K562 (cell line): ENCODE measurements around the gene SELENOK.

Experiments used
- ETV5 ChIP-seq: sonication (generic); formaldehyde crosslinking; IDR thresholded peaks from 2 replicates; pipeline ENCODE4 v1.4.0; 2020; ENCODE audit warnings: low read depth, mild to moderate bottlenecking, missing genetic modification reagents
- FOXM1 ChIP-seq, 2 experiments: fragments of 450-650 bp in 1 of 2; sonication (generic) in 1 of 2; formaldehyde crosslinking in 1 of 2; IDR thresholded peaks; 2 replicates each; pipeline versions ENCODE4 v1.6.1 to v1.9.0; 2017 to 2022; ENCODE audit warnings: low read depth in 2 of 2, mild to moderate bottlenecking in 2 of 2, missing genetic modification reagents in 1 of 2, moderate library complexity in 1 of 2
- GATAD2B ChIP-seq: fragments of 450-650 bp; IDR thresholded peaks from 2 replicates; pipeline ENCODE4 v1.6.1; 2017; ENCODE audit warnings: mild to moderate bottlenecking, borderline replicate concordance
- HSF4 ChIP-seq: fragments of 250-450 bp; sonication (Bioruptor Pico); IDR thresholded peaks from 2 replicates; pipeline ENCODE4 v2.1.2; 2022; ENCODE audit warnings: mild to moderate bottlenecking, moderate library complexity, borderline replicate concordance
- JUNB ChIP-seq: fragments of 450-650 bp; formaldehyde crosslinking; conservative IDR thresholded peaks from 2 replicates; pipeline ENCODE4 v1.4.0; 2020; ENCODE audit warnings: mild to moderate bottlenecking
- NR3C1 ChIP-seq: sonication (generic); formaldehyde crosslinking; IDR thresholded peaks from 2 replicates; pipeline ENCODE4 v1.8.1; 2022; ENCODE audit warnings: missing genetic modification reagents
- ZKSCAN8 ChIP-seq: fragments of 200-800 bp; sonication (Bioruptor generic); IDR thresholded peaks from 2 replicates; pipeline ENCODE4 v1.6.1; 2016; ENCODE audit warnings: missing genetic modification characterization, missing compliant biosample characterization
- ZNF143 ChIP-seq: sonication (generic); formaldehyde crosslinking; IDR thresholded peaks from 2 replicates; pipeline ENCODE4 v1.9.0; 2022; ENCODE audit warnings: mild to moderate bottlenecking, missing genetic modification reagents
- TF ChIP-seq, protein P1 (sequence below), 2 experiments: fragments of 200-800 bp in 1 of 2; sonication (Bioruptor generic) in 1 of 2; sonication (generic) in 1 of 2; formaldehyde crosslinking in 1 of 2; IDR thresholded peaks in 1 of 2; conservative IDR thresholded peaks in 1 of 2; 2 replicates each; pipeline versions ENCODE4 v1.5.0 to v1.6.1; 2016 to 2020; ENCODE audit warnings: missing compliant biosample characterization in 1 of 2, missing genetic modification characterization in 1 of 2, missing genetic modification reagents in 1 of 2
- TF ChIP-seq, protein P2 (sequence below): fragments of 250-450 bp; sonication (Bioruptor Pico); IDR thresholded peaks from 2 replicates; pipeline ENCODE4 v1.8.0; 2021; ENCODE audit warnings: borderline replicate concordance, mild to moderate bottlenecking, moderate library complexity; ENCODE audit not compliant: poor library complexity, severe bottlenecking
- TF ChIP-seq, protein P3 (sequence below), 3 experiments: IDR thresholded peaks in 2 of 3; conservative IDR thresholded peaks in 1 of 3; 2 replicates each; pipeline ENCODE4 v1.5.1; 2011 to 2012; ENCODE audit warnings: low read length in 3 of 3, mild to moderate bottlenecking in 3 of 3, control low read depth in 2 of 3, improper control_type of control experiment in 1 of 3, inconsistent platforms in 1 of 3, low read depth in 1 of 3, mixed read lengths in 1 of 3, moderate library complexity in 1 of 3; ENCODE audit not compliant: insufficient read depth in 2 of 3
- TF ChIP-seq, protein P4 (sequence below), 2 experiments: fragments of 450-650 bp in 1 of 2; sonication (generic) in 1 of 2; formaldehyde crosslinking; conservative IDR thresholded peaks; 2 replicates each; pipeline versions ENCODE4 v1.4.0 to v1.8.1; 2020 to 2022; ENCODE audit warnings: mild to moderate bottlenecking in 1 of 2, missing genetic modification reagents in 1 of 2
- TF ChIP-seq, protein P5 (sequence below): conservative IDR thresholded peaks from 2 replicates; pipeline ENCODE4 v1.6.1; 2011; ENCODE audit warnings: low read depth, mild to moderate bottlenecking, low read length; ENCODE audit not compliant: control insufficient read depth
- TF ChIP-seq, protein P6 (sequence below): sonication (generic); formaldehyde crosslinking; IDR thresholded peaks from 2 replicates; pipeline ENCODE4 v1.8.0; 2022; ENCODE audit warnings: mild to moderate bottlenecking, low read depth, missing genetic modification reagents

DNA sequence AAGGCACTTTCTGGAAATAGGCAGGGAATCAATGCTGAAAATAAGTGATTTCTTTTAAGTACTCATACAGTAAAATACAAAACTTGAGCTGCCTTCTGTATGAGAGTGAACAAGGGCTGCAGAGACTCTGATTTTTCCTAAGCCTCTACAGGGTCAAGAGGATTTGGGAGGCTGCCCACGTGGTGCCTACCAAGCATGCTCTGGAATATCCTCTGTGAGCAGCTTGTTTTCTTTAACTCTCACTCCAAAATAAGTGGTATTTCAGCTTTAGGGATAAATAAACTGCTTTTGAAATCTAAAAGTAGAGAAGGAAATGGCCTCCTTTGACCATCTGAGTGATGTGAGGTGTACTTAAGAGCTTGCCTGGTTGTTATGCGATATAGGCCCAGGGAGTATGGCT is 8.1 kb upstream of the SELENOK start:
- no peak for TF ChIP-seq HSF4 (CRISPR knock-in tag)
- TF ChIP-seq, protein P1, sequence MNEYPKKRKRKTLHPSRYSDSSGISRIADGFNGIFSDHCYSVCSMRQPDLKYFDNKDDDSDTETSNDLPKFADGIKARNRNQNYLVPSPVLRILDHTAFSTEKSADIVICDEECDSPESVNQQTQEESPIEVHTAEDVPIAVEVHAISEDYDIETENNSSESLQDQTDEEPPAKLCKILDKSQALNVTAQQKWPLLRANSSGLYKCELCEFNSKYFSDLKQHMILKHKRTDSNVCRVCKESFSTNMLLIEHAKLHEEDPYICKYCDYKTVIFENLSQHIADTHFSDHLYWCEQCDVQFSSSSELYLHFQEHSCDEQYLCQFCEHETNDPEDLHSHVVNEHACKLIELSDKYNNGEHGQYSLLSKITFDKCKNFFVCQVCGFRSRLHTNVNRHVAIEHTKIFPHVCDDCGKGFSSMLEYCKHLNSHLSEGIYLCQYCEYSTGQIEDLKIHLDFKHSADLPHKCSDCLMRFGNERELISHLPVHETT (CRISPR knock-in tag; conservative IDR thresholded peaks at IDR 0.05 in 1 of 2, IDR thresholded peaks at IDR 0.05 in 1 of 2): no peak
- TF ChIP-seq, protein P2, sequence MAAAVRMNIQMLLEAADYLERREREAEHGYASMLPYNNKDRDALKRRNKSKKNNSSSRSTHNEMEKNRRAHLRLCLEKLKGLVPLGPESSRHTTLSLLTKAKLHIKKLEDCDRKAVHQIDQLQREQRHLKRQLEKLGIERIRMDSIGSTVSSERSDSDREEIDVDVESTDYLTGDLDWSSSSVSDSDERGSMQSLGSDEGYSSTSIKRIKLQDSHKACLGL (CRISPR knock-in tag): no peak
- TF ChIP-seq NR3C1 (CRISPR knock-in tag): no peak
- TF ChIP-seq, protein P3, sequence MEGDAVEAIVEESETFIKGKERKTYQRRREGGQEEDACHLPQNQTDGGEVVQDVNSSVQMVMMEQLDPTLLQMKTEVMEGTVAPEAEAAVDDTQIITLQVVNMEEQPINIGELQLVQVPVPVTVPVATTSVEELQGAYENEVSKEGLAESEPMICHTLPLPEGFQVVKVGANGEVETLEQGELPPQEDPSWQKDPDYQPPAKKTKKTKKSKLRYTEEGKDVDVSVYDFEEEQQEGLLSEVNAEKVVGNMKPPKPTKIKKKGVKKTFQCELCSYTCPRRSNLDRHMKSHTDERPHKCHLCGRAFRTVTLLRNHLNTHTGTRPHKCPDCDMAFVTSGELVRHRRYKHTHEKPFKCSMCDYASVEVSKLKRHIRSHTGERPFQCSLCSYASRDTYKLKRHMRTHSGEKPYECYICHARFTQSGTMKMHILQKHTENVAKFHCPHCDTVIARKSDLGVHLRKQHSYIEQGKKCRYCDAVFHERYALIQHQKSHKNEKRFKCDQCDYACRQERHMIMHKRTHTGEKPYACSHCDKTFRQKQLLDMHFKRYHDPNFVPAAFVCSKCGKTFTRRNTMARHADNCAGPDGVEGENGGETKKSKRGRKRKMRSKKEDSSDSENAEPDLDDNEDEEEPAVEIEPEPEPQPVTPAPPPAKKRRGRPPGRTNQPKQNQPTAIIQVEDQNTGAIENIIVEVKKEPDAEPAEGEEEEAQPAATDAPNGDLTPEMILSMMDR (IDR thresholded peaks at IDR 0.05 in 2 of 3, conservative IDR thresholded peaks at IDR 0.05 in 1 of 3; ENCODE audit: insufficient read depth in 2 of 3, low read depth in 1 of 3, low read length in 3 of 3): no peak
- TF ChIP-seq, protein P4, sequence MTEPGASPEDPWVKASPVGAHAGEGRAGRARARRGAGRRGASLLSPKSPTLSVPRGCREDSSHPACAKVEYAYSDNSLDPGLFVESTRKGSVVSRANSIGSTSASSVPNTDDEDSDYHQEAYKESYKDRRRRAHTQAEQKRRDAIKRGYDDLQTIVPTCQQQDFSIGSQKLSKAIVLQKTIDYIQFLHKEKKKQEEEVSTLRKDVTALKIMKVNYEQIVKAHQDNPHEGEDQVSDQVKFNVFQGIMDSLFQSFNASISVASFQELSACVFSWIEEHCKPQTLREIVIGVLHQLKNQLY (CRISPR knock-in tag; conservative IDR thresholded peaks at IDR 0.05): no peak
- no peak for TF ChIP-seq JUNB (CRISPR knock-in tag)
- no peak for TF ChIP-seq ZKSCAN8 (CRISPR knock-in tag)
- TF ChIP-seq, protein P5, sequence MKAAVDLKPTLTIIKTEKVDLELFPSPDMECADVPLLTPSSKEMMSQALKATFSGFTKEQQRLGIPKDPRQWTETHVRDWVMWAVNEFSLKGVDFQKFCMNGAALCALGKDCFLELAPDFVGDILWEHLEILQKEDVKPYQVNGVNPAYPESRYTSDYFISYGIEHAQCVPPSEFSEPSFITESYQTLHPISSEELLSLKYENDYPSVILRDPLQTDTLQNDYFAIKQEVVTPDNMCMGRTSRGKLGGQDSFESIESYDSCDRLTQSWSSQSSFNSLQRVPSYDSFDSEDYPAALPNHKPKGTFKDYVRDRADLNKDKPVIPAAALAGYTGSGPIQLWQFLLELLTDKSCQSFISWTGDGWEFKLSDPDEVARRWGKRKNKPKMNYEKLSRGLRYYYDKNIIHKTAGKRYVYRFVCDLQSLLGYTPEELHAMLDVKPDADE: no peak
- no peak for TF ChIP-seq ZNF143
- no peak for TF ChIP-seq GATAD2B
- TF ChIP-seq, protein P6, sequence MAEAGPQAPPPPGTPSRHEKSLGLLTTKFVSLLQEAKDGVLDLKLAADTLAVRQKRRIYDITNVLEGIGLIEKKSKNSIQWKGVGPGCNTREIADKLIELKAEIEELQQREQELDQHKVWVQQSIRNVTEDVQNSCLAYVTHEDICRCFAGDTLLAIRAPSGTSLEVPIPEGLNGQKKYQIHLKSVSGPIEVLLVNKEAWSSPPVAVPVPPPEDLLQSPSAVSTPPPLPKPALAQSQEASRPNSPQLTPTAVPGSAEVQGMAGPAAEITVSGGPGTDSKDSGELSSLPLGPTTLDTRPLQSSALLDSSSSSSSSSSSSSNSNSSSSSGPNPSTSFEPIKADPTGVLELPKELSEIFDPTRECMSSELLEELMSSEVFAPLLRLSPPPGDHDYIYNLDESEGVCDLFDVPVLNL (CRISPR knock-in tag): no peak
- no peak for TF ChIP-seq ETV5 (CRISPR knock-in tag)
- no peak for TF ChIP-seq FOXM1 (IDR thresholded peaks at IDR 0.05; ENCODE audit: low read depth)
- no peak for TF ChIP-seq FOXM1 (CRISPR knock-in tag; IDR thresholded peaks at IDR 0.05; ENCODE audit: low read depth)
